Hypothalamus (tissue), 51 donors: Measurements from ENCODE around the gene FBXO33.

Experiments
- DNase-seq, 51 donors: peaks; one replicate each; lab custom pipeline; 2025; lab: John Stamatoyannopoulos, UW

The FBXO33 gene

DNA sequence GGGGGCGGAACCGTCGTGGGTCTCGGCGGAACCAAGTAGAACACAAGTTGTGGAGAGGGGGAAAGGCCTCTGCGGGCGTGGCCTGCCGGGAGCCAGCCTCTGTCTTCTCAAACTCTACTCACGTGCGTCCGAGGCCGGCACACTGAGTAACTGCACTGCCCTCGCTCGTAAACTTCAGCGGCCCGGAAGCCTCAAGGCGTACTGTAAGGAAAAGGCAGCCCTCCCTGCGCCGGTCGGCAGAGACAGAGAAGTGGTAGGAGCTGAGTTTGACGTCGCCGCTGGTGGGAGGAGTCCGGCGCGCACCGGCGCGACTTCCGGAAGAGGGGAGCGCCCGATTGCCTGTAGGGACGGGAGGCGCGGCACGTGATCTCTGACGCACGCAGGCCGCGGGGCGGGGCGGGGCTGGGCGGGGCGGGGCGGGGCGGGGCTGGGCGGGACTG lies at the start of gene FBXO33:
TSS of gene FBXO33 (minus strand) at position 255 of the 440 bp plus-strand sequence. CDS start 271 bp downstream, outside the sequence.
- peak; percentile 82 to 99 (median 95) for DNase-seq

DNA sequence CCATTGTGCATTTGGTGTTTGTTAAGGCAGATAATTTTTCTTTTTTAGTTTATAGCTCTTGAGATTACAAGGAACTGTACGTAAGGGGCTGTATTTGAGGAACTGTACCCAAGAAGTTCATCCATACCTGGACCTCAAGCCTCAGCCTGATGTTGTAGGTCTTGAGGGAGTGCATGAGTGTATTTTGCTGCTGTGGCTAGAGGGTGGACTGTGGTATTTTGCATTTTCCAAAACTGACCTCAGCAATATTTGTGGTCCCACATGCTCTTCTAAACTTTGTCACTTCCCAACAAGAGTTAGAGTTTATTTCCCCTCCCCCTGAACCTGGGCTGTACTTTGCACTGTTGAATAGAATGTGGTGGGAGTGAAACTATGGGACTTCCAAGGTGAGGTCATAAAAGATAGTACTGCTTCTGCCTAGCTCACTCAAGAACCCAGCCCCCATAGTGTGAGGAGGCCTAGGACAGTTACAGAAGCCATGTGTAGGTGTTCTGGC lies 42.2 kb upstream of the FBXO33 start:
- DNase-seq = no peak

DNA sequence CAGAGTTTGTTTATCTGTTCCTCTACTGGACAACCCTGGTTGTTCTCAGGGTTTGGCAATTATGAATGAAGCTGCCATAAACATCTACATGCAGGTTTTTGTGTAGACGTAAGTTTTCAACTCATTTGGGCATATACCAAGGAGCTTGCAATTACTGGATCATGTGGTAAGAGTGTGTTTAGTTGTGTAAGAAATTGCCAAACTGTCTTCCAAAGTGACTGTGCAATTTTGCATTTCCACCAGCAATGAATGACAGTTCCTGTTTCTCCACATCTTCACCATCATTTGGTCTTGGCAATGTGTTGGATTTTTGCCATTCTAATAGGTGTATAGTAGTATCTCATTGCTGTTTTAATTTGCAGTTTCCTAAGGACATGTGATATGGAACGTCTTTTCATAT lies 39.8 kb upstream of the FBXO33 start:
- DNase-seq = no peak

GRCh38 chr14:39469094-39469710 lies 37.0 kb upstream of the FBXO33 start:
- DNase-seq = peak in 7 of 51 donors; percentile 3 to 33 (median 14)

GRCh38 chr14:39467889-39468524 lies 35.8 kb upstream of the FBXO33 start:
- DNase-seq = no peak

DNA sequence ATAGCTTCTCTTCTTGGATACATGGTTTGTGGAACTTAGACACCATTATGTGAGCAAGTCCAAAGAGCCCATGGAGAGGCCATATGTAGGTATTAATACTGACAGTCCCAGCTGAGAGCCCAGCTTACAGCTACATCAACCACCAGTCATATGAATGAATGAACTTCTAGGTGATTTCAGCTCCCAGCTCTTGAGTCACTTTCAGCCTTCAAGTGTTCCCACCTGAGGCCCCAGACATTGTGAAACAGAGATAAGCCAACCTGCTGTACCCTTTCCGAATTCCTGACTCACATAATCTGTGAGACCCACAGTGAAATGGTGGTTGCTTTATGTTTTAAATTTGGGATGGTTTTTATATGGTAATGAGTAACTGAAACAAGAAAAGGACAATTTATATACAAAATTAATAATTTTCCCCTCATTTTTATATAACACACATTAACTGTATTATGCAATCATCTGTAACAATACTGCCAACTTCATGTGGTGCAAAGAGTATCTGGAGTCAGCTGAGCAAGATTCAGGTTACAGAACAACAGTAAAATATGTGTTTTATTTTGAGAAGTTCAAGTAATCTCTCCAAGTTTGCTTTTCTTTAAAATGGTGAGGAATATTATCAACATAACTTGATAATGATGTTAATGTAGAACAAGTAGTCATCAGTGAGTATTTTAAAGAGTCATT lies 27.7 kb upstream of the FBXO33 start:
- no peak for DNase-seq

- no peak for DNase-seq
Measured at GRCh38 chr14:39456702-39457250, 24.5 kb upstream of the FBXO33 start.

DNA sequence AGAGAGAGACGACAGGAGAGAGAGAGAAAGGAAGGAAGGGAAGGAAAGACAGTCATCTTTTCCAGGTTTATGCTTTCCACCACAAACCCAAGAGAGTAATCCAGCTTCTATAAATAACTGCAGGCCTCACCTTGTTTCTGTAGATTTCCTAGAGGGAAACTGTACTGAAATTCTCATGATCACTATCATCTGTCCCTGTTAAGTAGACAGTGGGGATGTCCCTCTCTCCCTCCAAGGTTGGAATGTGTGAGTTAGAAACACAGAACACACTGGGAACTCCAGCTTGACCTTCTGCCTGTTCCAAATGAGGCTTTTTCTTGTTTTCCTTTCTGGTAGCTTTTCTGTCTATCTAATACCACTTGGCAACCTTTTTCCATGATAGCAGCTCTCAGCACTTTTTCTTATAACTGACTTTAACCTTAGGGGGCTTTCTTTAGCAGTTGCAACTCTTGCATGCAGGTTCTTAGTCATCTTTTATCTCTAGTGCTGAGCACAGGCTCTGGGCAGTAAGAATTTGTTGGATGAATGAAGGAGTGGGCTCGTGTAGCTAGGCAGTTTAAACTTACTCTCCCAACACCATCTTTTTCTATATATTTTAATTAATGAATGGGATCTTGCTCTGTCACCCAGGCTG lies 22.8 kb upstream of the FBXO33 start:
- DNase-seq = no peak

- DNase-seq = peak in 6 of 51 donors; percentile 7 to 28 (median 14)
Measured at GRCh38 chr14:39452680-39453079, 20.4 kb upstream of the FBXO33 start.

DNA sequence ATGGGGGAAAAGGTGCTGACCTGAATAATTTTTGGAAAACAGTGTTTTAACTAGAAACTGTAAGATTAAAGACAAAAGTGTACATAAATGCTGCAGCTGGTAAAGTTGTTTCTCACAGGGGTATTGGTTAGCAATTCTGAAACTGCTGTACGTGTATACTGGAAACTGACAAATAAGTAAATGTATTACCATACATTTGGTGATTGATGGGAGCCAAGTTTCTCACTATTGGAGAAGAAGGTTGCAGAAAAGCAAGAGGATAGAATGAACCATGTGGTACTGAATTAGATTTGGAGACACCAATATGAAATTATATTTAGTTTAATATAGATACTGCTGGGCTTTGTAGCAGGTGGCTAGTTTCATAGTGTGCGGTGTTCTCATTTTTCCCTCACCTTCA lies 19.6 kb upstream of the FBXO33 start:
- DNase-seq = no peak

GRCh38 chr14:39447175-39447661 lies 15.0 kb upstream of the FBXO33 start:
- no peak for DNase-seq

GRCh38 chr14:39446131-39446744 lies 14.0 kb upstream of the FBXO33 start:
- no peak for DNase-seq

- DNase-seq = no peak
Measured at GRCh38 chr14:39442293-39442692, 10.1 kb upstream of the FBXO33 start.

DNA sequence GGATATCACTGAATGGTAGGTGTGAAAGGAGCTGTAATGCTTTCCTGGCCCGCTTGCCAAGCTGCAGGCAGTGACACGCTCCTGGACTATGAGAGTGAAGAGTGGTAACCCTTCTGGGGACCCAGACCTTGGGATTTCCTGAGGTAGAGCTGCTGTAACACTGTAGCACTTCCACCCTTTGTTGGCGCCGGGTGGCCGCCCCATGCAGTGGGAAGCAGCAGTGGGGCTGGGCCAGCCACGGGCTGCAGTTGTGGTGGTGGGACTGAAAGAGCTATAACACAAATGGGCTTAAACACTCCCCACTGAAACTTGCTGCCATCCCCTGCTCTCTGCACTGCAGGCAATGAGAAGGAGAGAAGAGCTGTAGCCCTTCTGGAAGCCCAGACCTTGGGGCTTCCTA lies 9.6 kb upstream of the FBXO33 start:
- no peak for DNase-seq

- no peak for DNase-seq
Measured at GRCh38 chr14:39440975-39441374, 8.7 kb upstream of the FBXO33 start.

DNA sequence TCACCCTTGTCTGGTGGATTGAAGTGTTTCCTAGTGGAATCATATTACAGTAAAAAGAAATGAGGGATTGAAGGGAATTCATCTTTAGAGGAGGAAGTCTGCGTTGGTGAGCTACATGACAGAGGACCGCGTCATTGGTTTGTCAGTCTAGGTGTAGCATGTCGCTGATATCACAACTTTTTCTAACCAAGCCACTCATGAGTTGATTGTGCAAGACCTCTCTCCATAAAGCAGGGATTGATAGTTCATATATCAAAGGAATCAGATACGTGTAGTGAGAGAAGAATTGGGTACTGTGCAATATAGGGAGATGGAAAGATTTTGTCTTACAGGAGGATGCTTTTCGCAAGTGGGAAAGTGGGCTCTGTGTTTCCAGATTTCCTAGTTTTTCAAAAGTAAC lies 3.0 kb upstream of the FBXO33 start:
- DNase-seq = no peak

DNA sequence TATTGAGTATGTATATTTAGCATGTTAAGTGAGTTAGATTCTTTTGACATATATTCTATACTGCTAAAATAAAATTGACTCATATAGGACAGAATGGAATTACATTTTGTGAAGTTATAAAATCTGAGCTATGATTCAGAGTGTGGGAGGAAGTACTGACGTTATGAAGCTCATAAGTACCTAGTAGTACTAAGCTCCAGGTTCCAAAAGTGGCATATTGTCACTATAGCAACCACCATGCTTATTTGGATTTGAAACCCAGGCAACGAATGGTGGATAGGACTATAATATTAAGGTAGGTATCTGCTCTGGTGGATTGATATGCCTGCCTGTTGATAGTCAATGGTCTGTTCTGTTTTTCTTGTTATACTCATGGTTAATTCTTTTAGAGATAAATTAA lies 2.2 kb upstream of the FBXO33 start:
- peak in 1 of 51 donors; percentile 17 for DNase-seq

DNA sequence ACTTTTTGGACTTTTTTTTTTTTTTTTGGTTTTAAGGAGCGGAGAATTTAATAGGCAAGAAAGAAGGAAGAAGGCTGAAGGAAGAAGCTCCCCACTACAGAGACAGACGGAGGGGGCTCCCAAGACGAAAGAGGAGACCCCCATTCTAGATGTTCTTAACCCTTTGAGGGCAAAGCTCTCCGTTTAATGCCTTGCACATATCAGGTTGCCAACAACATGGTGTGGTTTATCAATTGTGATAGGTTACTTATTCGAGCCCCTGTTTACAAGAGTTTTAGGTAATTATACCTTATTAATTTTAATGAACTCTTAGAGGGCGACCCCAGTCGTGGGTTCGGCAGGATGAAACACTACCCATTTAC lies 1.2 kb upstream of the FBXO33 start:
- peak in 1 of 51 donors; percentile 3 for DNase-seq

- peak in 44 of 51 donors; percentile 58 to 98 (median 87) for DNase-seq
Measured at GRCh38 chr14:39432619-39433451, 602 bp upstream of the FBXO33 start.
